GM18507 (cell line): Measurements from ENCODE around the gene CPN1.
"Not testable (repeated sequence)": the region's sequence is repeated elsewhere in the genome, so short reads cannot be mapped to it uniquely, and the experiment has no call there.

ENCODE experiments used
- DNase-seq: peaks from one replicate; pipeline ENCODE4 v3.0.0; 2011; ENCODE audit warnings: low read depth; ENCODE audit not compliant: insufficient read length; ENCODE audit errors: extremely low spot score
- FAIRE-seq: peaks from 2 replicates; lab custom pipeline; 2011; peaks lifted over from hg19 to GRCh38; lab: Jason Lieb, UNC

The CPN1 gene

GRCh38 chr10:100081075-100082001 lies at the start of gene CPN1:
TSS of gene CPN1 (minus strand) at chr10:100081869. CDS start at chr10:100081625, 244 bp downstream.
- FAIRE-seq (no peak), DNase-seq (no peak)

DNA sequence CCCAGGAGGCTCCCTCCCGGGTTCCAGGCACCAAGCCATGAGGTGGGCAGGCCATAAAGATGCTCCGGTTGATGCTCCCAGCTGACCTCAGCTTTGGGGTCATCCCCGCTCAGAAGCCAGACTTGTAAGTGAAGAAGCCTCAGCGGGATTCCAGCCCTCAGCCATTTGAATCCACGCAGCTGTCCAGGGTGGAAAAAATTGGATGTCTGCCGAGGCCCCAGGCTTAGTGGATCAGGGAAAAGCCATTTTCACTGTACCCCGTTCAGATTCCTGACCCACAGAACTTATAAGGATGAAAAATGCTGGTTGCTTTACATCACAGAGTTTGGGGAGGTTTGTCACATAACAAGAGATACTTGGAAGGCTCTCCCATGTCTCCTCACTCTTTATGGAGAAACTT lies 49.2 kb upstream of the CPN1 start:
- DNase-seq (no peak), FAIRE-seq (no peak)

DNA sequence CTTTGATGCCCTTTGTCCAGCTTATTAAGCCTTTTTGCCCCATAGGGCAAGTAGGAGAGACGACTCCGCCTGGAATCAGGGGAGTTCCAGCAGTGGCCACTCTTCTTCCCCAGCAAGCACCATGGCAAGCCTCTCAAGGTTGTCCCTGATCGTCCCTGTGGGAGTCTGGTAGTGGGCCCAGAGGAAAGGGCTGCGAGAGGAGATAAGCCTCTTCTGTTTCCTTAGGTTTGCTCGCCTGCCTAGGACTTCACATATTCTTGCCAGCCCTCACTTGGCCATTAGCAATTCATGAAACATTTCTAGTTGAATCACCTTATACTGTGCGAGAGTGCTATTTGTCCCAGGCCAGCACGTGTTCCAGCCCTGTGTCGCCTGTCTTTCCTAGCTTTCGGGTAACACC lies 47.8 kb upstream of the CPN1 start:
- no peak for FAIRE-seq
- no peak for DNase-seq

GRCh38 chr10:100128951-100129350 lies 47.3 kb upstream of the CPN1 start:
- DNase-seq (no peak), FAIRE-seq (no peak)

- not testable (repeated sequence) for FAIRE-seq, DNase-seq
Measured at GRCh38 chr10:100125335-100125734, 43.7 kb upstream of the CPN1 start.

DNA sequence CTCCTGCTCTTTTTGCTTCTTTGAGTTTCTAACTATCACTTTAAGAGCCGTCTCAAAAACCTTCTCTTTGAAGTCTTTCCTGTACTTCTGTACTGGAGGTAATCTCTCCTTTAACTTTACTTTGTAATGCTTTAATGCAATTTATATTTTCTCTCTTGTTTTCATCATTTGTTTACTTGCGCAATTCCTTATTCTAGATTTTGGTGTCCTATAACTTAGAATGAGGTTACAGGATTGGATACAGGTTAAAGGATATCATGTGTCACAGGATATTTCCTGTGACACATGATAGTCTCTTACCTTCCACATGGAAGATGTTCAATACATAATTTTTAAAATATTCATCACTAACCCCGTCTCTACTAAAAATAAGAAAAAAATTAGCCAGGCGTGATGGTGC lies 42.4 kb upstream of the CPN1 start:
- no peak for FAIRE-seq

DNA sequence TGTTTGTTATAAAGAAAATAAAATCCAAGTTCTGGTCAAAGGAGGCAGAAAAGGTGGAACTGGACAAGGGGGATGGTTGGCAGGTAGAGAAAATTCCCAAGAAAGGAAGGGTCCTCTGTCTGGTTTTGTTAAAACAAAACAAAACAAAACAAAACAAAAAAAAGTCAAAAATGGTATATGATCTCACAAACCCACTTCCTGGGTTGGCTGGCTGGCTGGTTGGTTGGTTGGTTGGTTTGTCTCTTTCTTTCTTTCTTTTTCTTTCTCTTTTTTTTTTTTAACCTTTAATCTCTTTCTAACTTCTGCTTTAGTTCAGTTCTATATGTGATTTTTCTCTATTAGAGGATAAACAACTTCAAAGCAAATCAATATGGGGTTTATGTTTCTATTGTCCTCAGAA lies 41.1 kb upstream of the CPN1 start:
- no peak for DNase-seq
- no peak for FAIRE-seq

More for the DNA sequence above, 42.4 kb upstream of the CPN1 start:
- no peak for DNase-seq

- FAIRE-seq (no peak), DNase-seq (no peak)
Measured at GRCh38 chr10:100120550-100120949, 38.9 kb upstream of the CPN1 start.

DNA sequence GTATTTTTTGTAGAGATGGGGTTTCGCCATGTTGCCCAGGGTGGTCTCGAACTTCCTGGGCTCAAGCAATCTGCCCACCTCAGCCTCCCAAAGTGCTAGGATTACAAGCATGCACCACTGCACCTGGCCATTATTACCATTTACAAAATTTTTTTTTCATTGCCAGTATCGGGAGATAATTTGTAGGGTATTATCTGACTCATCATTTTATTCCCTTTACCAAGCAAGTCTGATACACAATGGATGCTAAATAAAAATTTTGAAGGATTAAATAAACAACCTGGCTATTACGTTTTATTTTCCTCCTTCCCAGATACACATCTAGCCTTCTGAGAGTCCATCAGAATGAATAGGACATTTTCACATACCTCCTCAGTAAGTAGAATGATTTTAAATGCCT lies 38.1 kb upstream of the CPN1 start:
- FAIRE-seq (no peak), DNase-seq (no peak)

GRCh38 chr10:100114976-100115770 lies 33.5 kb upstream of the CPN1 start:
- no peak for DNase-seq
- no peak for FAIRE-seq

DNA sequence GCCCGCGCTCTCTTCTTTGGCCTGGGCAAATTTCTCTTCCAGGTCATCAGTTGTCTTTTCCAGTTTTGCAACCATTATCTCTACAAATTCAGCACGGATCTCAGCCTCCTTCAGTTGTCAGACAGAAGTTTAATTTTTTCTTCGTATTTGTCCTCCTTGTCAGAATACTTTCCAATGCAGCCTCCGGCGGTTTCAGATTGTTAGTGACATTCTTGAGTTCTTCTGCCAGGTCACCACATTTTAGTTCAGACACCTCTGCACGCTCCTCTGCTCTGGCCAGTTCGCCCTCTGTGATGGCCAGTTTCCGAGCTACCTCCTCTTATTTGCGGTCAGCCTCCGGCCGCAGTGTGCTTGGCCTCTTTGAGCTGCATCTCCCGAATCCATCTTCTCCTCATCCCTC lies 32.8 kb upstream of the CPN1 start:
- no peak for DNase-seq
- no peak for FAIRE-seq

DNA sequence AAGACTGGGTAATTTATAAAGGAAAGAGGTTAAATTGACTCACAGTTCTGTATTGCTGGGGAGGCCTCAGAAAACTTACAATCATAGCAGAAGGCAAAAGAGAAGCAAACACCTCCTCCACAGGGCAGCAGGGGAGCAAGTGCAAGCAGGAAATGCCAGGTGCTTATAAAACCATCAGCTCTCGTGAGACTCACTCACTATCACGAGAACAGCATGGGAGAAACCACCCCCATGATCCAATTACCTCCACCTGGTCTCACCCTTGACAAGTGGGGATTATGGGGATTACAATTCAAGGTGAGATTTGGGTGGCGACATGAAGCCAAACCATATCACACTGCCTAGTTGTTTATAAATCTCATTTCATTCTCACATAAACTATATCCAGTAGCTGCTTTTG lies 28.0 kb upstream of the CPN1 start:
- DNase-seq = no peak
- no peak for FAIRE-seq

DNA sequence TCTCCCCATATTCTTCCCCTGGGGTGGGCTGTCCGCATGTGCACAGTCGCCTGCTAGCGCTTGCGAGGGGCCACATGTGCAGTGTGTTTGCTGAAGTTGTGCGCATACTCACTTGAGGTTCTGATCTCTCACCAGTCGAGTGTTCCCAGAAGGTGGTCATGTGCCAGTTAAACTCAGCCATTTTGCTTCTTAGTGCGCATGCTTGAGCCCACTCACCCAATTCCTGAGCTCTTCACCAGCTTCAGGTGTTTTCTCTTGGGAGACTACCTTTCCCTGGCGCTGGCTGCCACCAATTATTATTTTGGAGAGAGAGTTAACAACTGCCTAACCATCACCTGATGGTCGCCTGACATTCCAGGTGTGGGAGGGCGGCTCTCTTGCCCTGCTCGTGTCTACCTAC lies 25.2 kb upstream of the CPN1 start:
- DNase-seq = no peak
- FAIRE-seq = no peak

DNA sequence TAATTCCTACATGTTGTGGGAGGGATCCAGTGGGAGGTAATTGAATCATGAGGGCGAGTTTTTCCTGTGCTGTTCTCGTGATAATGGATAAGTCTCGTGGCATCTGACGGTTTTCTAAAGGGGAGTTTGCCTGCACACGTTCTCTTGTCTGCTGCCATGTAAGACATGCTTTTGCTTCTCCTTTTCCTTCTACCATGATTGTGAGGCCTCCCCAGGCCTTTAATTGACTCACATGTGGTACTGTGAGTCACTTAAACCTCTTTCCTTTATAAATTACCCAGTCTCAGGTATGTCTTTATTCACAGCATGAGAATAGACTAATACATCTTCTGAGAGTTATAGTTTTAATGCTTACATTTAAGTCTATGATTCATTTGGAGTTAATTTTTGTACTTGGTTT lies 22.6 kb upstream of the CPN1 start:
- no peak for FAIRE-seq
- DNase-seq = no peak

GRCh38 chr10:100103581-100103980 lies 21.9 kb upstream of the CPN1 start:
- FAIRE-seq (no peak), DNase-seq (no peak)

DNA sequence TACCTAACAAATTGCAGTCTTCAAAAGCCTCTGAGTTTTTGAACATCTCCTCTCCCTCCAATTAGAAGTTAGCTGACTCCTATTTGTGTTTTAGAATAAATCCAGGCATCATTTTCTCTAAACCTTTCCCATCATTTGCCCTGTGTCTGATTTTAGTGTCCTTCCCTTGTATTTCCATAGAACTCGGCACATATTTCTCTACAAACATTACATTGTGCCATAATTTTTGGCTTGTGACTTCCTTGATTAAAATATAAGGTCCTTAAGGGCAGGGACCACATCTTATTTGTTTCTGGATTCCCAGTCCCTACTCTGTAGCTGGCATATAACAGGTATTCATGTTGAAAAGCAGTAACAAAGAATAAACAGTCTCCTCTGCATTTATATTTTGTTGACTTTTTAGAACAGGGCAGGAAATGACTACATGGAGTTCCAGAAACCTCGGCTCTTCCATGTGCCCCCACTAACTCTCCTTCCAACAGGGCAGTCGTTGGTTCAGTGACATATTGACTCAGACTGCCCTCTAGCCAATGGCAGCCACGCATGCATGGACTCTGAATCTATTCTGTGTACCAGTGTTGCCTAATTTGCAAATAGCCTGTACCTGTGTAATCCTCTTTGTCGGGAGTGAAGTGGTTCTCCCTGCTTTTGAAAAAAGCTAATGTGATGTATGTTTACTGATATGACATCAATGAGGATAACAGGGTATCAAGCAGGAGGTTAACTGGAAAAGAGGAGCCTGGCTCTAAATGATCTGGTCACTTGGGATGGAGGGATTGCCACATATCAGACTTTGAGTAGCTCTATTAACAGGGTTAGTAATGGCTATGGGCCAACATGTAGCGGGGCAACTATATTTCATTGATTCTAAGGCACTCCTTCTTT lies 19.8 kb upstream of the CPN1 start:
- FAIRE-seq = no peak

GRCh38 chr10:100100651-100101184 lies 19.0 kb upstream of the CPN1 start:
- FAIRE-seq (no peak), DNase-seq (no peak)

More for the DNA sequence above, 19.8 kb upstream of the CPN1 start:
- no peak for DNase-seq

DNA sequence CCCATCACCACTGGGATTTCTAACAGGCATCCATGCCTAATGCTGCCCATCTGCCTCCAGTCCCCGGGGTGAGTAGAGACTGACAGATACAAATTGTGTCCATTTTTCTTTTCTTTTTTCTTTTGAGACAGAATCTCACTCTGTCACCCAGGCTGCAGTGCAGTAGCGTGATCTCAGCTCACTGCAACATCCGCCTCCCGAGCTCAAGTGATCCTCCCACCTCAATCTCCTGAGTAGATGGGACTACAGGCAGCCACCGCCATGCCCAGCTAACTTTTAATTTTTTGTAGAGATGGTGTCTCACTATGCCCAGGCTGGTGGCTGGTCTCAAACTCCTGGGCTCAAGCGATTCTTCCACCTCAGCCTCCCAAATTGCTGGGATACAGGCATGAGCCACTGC lies 7.6 kb upstream of the CPN1 start:
- DNase-seq = no peak
- FAIRE-seq = no peak

DNA sequence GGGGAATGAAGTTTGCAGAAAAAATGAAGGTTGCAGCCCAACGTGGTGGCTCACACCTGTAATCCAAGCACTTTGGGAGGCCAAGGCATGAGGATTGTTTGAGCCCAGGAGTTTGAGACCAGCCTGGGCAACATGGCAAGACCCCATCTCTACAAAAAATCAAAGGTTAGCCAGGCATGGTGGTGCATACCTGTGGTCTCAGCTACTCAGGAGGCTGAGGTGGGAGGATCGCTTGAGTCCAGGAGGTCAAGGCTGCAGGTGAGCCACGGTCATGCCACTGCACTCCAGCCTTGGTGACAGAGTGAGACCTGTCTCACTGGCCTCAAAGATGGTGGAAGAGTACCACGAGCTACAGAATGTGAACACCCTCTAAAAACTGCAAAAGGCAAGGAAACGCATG lies 5.0 kb upstream of the CPN1 start:
- not testable (repeated sequence) for FAIRE-seq, DNase-seq
